ENCODE measurements around the gene BMPER.

The BMPER gene

DNA sequence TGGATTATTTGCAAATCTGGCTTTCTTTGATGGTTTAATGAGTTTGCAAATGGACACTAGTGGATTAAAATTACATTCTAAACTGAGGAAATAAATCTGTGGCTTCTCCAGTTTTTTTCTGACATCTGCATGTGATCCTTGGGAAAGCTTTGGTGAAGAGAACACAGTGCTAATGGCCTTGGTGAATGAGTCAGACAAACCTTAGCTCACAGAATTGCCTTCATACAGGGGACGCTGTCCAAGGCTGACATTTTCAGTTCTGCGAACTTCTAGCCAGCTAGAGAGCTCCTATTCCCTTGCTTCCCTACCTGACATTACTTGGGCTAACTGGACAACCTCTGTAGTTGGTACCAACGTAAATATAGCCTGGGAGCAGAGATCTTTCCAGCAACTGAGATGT lies 21.2 kb downstream of the BMPER start:
- DNase-seq = no peak

DNA sequence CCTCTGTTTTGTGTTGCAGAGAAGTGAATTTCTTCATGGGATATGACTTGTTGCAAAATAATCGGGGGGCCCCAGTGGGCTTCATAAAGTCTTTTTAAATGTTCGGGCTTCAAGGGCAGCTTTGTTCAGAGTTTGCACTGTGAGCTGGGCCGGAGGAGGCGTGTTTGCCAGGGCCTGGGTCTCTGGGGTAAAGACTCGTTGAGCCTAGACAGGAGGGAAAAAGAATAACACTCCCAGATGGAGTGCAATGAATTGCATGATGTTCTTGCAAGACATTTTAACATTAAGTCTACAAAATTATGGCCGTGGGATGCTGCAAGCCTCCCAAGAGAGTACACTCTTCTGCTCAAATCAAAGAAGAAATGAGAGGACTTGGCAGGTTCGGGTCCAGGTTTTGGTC lies 23.6 kb downstream of the BMPER start:
- DNase-seq = no peak

DNA sequence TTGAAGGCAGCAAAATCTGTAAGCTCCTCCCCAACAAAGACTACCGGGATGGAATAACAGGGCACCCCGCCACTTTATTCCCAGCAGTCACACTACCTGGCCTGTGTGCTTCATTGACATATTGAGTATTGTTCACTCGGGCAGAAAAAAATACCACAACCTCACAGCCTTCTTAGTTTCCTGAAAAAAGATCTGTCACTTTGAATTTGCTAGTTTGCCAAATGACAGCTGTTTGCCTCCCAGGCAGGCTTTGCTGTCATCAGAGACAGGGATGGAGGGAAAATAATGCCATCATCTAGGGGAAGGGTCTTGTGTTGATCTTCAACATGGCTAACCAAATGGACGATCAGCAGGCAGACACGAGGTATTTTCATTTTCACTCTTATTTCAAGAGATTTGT lies 26.9 kb downstream of the BMPER start:
- DNase-seq = no peak

DNA sequence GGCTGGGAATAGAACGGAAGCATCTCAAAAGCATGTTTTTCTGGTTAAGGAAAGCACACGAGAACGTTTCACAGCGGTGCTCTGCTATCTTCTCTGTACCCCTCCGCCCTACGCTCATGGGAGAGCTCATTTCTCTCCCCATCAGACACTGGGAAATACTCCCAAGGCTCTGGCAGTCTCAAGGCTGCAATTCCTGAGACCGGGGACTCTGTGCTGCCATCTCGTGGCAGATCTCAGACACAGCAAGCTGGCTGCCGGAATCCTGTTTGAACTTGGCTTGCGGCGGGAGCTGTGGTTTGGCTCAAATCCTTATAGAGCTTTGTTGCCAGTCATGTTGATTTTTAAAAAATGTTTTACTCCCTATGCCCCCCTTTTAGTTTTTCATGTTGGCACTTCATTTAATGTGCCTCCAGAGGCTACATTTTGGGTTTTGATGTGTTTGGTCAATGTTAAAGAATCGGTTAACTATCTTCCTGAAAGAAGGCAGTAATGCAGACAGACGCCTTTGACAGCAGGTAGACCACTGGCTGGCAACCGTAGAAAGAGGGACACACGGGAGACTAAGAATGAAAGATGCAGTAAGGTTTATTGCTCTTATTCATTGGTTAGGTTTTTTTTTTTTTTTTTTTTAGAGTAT lies 27.6 kb downstream of the BMPER start:
- DNase-seq = peak; percentile 52

DNA sequence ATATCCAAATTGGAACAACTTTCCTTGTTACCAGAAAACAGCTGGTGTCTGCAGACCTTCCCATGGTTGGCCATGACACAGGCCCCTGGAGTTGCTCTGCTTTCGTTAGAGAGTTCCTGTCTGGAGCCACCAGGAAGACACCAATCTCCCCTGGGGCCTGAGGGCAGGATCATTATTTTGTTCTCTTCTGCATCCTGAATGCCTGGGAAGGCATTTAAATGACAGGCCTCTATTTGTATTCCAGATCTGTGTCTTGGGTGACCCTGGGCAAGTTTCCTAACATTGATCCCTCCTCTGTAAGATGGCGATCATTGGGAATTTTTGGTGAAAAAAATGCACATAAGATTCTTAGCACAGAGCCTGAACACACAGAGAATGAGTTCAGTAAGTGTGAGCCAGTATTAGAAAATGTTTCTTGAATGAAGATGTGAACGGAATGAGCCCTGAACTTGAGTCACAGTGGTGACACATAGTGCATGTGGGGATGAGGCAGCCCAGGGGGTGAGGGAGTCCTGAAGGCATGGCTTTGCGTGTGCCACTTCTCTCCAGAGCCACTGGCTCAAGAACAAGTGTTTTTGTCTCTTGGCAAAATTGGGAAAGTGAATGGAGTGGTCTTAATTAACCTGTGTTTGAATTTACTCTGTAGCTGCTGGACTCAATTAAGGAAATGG lies 28.4 kb downstream of the BMPER start:
- no peak for DNase-seq

DNA sequence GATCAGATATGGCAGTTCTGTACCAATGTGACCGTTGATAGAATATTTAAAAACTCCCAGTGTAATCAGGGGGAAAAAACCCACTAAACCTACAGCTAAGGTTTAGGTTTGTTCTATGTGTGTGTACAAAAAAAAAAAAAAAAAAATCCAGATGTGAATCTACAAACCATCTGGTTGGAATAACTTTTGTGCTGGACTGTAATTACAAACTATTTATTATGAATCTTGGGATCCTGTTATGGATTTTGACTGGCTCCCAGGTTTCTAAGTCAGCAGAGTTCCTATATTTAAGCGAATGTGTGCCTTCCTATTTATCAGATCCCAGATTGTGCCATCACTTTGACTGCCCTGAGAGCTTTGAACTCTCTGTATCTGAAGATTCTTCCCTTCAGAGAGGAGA lies 29.1 kb downstream of the BMPER start:
- no peak for DNase-seq

DNA sequence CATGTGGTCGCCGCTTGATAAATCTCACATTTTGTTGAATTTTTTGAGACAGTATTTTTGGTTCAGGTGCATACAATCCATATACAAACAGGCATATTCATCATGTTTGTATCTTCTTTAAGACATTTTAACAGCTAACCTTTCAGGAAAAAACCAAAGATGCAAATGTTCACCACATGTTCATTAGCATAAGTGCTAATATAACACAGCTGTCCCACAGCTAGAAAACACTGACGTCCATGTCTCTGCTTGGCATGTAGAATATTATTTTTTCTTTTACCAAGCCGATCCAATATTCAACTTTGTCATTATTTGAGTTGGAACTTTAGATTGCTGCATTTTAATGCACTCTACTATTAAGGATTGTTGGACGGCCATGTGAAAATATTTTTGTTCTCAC lies 31.2 kb downstream of the BMPER start:
- no peak for DNase-seq

DNA sequence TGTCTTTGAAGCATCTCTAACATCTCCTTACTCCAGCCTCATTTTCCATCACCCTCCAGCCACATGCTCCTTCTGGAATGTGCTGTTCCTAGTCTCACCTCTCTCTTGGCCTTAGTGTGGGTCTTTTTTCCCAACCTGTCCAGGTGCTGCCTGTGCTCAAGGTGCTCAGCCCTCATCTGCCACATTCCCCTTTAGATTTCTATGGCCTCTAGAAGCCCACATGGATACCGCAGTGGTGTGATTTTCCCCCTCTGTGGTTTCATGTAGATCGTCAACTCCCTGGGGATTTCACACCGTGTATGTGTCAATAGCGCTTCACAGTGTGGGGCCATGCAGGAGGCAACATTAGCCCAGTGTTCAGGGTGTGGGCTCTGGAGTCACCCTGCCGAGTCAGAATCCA lies 32.5 kb downstream of the BMPER start:
- DNase-seq = no peak

DNA sequence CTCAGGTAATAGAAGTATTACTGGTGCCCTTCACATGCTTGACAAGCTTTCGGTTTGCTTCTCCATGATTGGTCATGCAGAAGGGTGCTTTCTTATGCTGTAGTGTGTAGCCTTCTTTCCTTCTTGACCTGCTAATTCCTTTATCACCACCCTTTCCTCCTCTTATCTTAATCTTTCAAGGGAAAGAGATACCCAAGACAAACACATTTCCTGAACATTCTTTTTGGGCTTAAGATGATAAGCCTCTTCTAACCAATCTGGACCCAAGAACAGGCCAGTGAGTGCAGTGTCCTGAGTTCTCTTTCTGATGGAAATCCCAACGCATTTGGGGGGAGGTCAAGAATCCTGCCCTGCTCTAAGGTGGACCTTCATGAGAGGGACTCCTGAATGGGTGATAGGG lies 33.8 kb downstream of the BMPER start:
- DNase-seq = no peak

DNA sequence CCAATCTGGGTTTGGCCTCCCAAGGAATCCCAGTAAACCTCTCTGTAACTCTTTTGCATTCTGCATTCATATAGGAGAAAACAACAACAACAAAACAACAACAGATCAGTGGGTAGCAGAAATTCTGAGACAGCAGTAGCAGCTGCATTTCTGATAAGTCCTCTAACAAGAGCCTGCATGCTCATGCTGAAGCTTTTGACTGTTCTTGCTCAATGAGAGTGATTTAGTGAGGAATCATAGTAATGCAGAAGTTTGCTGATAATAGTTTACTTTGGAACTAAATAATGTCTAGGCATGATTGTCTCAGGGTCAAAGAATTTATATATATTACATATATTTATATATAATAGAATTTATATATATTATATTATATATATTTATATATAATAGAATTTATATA lies 35.2 kb downstream of the BMPER start:
- no peak for DNase-seq

DNA sequence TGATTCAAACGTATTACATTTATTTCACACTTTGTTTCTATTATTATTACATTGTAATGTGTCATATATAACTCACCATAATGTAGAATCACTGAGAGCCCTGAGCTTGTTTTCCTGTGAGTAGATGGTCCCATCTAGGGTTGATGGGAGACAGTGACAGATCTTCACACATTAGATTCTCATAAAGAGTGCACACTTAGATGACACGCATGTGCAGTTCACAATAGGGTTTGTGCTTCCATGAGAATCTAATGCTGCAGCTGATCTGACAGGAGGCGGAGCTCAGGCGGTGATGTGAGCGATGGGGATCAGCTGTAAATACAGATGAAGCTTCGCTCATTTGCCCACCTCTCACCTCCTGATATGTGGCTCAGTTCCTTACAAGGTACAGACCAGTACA lies 36.1 kb downstream of the BMPER start:
- DNase-seq = no peak

DNA sequence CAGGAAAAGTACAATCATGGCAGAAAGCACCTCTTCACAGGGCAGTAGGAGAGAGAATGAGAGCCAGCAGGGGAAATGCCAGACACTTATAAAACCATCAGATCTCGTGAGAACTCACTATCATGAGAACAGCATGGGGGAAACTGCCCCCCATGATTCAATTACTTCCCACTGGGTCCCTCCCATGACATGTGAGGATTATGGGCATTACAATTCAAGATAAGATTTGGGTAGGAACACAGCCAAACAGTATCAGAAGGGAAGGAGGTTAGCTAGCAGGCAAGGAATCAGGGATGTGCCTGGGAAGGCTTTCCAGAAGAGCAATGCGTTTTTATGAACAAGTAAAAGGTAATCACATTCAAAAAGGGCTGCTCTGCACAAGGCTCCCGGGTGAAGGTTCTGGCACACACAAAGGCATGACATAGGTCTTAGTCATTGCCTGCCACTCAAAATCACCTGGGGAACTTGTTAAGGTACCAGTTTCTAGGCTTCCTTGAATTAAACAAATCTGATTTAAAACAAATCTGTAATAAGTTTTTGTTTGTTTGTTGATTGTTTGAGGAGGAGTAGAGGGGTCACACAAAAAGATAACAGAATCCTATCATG lies 40.9 kb downstream of the BMPER start:
- DNase-seq = no peak

DNA sequence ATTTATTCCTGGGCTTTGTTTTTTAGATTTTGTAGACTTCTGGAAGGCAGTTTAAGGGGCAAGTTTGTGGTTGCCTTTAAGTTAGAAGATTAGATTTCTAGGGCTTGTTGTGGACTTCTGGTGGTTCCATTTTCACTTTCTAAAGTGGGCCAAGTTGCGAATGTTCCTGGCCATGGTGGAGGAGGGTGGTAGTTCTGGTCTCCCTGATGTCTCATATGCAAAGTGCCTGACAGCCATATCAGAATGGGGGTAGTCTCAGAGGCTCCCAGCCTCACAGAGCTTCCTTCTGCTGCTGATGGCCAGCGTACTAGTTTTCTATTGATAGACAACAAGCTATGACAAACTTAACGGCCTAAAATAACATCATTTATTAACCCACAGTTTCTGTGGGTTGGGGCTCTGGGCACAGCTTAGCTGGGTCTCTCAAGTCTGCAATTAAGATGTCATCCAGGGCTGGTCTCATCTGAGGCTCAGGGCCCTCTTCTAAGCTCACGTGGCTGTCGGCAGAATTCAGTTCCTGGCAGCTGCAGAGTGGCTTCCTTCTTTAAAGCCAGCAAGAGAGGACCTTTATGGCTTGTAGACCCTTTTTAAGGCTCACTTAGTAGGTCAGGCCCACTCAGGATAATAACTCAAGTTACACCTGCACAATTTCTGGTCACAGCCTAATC lies 44.8 kb downstream of the BMPER start:
- no peak for DNase-seq

DNA sequence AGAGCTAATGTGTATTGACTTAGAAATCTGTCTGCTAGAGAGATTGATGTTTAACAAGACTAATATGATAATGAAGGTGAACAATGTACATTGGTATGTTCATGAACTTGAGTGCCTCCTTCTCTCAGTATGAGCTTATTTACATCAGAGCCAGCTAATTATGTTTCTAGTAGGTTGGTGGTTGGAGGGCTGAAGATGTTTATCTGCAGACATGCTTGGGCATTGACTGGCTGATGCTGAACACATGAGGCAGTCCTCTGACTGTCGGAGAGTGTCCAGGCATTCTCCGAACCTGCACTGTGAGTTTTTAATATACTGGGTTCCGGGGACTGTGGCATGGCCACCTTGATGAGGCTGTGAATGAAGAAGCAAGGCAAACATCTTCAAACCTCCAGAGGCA lies 47.5 kb downstream of the BMPER start:
- no peak for DNase-seq

DNA sequence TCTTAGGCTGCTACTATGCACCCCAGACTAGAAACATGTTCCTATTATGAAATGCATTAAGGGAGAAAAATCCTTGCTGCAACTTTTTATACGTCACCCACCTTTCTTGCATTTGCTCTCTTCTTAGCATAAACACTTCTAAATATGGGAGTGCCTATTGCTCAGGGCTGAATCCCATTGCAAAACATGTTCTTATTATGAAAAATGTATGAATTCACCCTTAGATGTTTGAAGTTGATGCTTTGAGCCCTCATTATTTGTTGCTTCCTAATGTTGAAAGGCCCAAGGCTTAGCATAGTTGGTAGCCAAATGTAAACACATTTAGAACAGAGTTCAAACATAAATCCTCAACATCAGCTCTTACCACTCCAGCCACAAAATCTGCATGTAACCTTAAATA lies 52.8 kb downstream of the BMPER start:
- no peak for DNase-seq

DNA sequence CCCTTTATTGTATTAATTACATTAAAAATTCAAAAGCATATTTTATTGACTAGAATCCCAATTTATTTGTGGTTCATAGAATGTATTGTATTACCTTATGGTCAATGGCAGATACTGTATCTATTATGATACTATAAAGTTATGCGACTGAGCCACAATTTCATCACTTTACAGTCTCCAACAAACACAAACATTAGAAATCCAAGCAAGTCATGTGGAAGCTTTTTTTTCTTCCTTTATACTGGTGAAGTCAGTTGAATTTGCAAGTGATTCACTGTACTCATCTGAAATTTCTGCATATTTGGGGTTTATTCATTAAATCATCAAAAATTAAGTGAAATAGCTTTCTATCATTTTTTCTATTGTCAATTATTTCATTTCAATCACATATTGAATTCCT lies 54.3 kb downstream of the BMPER start:
- no peak for DNase-seq

DNA sequence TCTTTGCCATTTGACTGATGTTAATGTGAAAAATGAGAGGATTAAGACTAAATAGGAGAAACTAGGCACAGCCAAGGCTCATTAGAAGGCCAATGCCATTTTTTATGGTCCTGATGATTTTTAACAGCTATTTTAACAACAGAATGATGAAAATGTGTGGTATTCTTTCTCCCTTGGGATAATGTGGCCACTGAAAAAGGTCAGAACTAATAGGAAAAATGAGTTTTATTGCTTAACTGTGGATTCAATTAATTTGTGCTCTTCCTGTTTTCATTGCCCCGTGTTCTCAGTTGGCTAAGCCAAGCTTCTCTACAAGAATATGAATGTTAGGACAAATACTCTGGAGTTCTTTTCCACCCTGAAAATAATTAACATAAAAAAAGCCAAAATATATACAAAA lies 56.6 kb downstream of the BMPER start:
- no peak for DNase-seq

DNA sequence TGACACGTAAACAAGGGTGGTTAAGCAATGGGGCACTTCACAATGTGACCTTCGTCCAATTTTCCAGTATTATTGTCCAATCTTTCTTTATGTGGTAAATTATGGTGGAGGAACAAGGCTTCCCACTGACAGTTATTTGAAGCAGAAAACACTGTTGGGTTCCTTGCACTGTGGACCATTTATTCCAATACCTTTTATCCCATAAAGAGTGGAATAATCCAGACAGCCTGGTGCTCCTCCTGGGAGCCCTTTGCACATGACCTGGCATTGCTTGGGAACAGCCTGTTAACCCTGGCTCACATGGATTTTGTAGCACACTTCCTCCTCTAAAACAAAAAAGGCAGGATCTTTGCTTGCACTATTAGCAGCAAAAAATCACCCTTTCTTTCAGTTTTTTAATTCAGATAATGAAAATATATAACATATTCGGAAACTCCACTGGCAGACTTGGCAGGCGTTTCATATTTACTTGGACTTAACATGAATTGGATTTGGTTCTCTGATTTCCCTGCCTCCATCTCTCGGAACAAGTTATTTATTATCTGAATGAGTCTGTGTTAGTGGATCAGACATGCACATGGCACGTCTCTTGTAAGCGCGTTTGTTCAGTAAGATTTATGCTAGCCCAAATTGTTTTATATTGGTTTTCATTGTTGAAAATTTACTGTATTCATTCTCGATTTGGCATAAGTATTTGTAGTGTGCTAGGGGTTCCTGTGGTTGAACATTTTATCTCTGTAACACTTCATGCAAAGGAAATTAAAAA lies 59.3 kb downstream of the BMPER start:
- DNase-seq = no peak

DNA sequence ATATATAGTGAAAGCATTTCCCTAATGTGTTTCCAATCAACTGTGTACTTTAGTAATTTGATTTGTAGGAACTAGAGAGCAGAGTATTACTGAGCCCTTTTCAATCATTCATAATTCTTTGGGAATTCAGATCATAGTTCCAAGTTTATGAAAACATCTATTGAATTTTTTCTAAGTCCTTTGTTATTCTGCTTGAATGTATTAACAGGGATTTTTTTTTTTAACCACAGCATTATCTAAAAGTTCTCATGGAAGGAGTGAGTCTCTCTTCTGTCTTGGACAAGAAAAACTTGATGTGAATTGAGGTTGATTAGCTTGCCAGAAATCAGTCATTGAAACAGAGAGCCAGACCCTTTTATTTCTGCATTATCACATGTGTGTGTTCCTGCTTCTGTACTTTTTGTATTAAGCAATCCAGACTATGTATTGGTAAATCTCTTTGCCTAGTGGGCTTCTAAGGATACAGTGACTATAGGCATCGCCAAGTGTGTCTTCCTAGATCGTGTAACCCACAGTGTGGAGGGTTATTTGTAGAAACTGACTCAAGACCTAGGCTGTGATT lies 59.9 kb downstream of the BMPER start:
- no peak for DNase-seq

DNA sequence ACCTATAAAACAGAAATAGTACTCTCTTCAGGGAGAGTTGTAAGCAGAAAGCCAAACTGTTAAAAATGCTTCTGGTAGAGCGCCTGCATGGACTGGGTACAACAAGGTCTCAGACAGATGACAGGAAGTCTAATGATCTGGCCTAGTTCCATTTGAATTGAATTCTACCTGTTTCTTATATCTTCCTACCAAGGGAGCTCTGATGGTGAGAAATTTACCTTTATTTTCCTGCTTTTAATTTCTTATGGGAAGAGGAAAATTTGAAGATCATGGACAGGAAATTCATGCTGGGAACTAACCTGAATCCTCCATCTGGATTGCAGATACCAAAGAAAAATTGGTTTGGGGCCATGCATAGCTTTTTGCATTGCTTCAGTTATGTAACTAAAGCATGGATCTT lies 63.3 kb downstream of the BMPER start:
- DNase-seq = no peak

DNA sequence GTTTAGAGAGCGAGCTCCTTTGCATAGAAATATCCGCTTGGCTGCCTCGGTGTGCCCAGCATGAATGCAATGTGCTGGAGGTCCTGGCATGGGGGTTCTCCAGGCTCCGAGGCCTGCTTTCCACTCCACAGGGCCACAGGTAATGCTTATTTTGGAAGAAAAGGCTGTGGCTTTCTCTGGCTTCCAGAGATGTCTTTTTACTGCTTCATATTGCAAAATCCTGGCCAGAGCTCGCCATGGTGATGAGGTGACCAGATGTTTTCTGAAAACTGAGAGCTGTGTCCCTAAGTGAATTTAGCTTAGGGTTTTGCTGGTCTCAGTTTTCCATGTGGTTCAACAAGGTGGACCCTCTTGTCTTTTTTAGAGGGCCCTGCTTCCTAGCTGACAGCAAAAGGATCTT lies 65.2 kb downstream of the BMPER start:
- DNase-seq = no peak

DNA sequence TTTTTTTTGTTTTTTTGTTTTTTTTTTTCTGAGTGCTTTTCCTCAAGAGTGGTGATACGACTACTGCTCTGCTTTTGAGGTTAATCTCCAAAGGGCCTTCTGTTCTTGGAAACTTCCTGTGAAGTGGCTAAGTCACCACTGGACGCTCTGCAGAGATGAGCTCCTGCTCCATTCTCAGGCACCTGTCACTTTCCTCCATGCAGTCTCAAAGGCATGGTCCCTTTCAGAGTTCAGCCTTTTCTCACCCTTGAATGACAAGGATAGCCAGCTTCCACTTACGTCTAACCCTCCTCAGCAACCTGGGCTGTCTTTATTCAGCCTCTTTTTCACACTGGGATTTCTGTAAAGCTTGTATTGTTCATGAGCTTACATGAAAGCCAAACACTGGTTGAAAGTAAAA lies 65.8 kb downstream of the BMPER start:
- DNase-seq = no peak
